GM18520 (cell line): ENCODE data around the gene FAM83D.

Experiments used
- ATAC-seq: cut with Tn5 transposase; IDR thresholded peaks from one replicate; pipeline ENCODE4 v1.9.1; 2021; ENCODE audit not compliant: unreplicated experiment

Gene FAM83D

GRCh38 chr20:38926142-38926933 is at the start of gene FAM83D:
FAM83D (plus strand) TSS chr20:38926417; CDS start chr20:38926443, 26 bp downstream.
- peak; percentile 85 for ATAC-seq

DNA sequence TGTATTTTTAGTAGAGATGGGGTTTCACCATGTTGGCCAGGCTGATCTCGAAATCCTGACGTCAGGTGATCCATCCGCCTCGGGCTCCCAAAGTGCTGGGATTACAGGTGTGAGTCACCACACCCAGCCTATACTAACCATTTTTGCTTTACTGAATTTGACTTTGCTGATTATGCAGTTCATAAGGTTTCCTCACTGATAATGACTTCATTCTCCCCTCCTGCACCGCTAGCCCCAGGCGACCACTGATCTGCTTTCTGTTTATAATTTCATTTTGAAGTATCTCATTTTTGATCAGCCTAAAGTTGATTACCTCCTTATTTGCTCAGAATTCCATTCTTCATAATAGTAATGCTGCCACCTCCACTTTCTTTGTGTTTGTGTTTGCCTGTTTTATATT is 48.7 kb upstream of the FAM83D start:
- ATAC-seq: no peak

- ATAC-seq: no peak
Observed at GRCh38 chr20:38878866-38879265, 47.4 kb upstream of the FAM83D start.

- no peak for ATAC-seq
Observed at GRCh38 chr20:38880952-38881735, 45.1 kb upstream of the FAM83D start.

GRCh38 chr20:38881806-38882440 is 44.3 kb upstream of the FAM83D start:
- no peak for ATAC-seq

GRCh38 chr20:38882600-38882999 is 43.6 kb upstream of the FAM83D start:
- no peak for ATAC-seq

GRCh38 chr20:38883081-38883980 is 42.9 kb upstream of the FAM83D start:
- no peak for ATAC-seq

DNA sequence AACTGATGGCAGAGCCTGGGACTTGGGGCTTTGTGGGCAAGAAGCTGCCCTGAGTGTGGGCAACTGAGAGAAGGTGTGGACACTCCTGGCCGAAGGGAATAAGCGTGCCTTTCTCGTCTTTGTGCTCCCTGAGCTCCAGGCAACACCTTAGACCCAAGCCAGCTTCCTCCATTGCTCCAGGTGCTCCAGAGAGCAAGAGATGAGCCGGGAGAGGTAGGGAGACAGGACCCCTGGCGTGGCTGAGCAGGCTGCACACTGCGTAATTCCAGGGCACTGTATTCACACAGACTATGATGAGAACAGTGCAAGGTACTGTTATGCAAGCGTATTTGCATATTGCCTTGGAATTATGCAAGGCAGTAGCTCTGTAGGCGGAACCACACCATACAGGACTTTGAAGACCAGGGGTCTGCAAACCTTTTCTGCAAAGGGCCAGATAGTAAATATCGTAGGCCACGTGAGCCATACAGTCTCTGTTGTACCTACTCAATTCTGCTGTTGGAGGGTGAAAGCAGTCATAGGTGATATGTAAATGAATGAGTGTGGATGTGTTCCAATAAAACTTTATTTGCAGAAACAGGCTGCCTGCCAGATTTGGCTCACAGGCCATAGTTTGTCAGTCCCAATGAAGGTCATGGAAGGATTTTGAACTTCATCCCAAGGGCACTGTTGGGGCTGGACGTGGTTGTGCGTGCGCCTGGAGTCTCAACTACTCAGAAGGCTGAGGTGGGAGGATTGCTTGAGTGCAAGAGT is 42.1 kb upstream of the FAM83D start:
- ATAC-seq: no peak

DNA sequence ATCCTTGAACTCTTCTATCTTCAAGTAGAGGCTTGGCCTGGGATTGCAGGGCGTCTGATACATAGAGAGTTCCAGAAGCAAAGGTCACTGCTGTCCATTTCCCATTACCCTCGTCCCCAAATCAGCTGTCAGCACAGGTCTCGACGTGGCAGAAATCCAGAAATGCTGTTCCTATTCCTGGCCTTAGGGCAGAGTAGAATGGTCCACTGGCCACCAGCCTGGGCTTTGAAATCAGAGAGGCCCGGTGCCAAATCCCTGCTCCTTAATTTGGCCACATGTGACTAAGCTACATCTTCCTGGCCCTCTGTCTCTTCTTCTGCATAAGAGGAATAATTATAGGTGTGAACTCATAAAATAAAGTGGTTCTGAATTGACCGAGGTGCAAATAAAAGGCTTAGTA is 40.9 kb upstream of the FAM83D start:
- ATAC-seq: no peak

DNA sequence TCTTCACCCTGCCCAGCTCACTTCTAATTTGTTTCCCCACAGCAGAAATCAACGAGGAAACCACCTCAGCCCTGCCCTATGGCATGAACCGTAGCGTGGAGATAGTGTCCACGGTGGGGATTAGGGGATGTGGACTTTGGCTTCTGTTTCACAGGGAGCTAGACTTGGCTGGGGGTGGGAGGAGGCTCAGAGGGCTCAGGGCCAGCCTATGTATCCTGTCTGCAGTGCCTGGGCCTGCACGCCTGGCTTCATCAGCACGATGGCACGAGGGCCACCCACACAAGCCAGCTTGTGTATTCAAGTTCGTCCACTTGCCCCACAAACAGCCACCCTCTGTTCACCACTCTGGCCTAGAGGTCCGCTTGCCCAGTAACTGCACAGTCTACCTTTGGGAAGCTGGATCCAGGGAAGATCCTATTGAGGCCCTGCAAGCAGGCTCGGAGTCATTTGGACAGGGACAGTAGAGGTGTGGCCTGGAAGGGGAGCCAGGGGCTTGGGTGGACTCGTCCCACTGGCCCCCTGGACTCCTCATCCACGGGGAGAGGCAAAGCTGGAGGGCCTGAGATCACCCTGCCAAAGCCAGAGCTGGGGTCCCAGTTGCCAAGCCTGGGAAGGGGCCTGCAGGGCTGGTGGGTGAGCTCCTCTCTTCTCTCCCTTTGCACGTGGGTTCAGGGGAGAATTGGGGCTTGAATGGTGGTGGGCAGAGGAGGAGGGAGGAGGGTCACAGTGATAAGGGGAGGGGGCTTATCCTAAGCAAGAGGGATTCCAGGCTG is 38.0 kb upstream of the FAM83D start:
- ATAC-seq: no peak

DNA sequence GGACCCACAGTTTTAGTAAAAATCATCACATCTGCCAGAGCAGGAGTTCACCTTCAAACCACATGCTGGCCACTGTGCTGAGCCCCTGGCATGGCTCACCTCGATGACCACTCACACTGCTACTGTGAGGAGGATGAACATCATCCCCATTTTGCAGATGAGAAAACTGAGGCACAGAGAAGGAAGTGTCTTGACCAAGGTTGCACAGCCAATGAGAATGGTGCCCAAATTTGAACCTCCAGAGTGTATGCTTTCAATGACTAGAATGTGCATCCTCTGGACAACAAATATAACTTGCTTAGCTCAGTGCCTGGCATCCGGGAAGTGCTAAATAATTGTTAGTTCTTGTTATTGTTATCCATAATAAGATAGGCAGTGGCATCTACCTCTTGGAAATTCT is 37.2 kb upstream of the FAM83D start:
- no peak for ATAC-seq

GRCh38 chr20:38889792-38890496 is 36.3 kb upstream of the FAM83D start:
- ATAC-seq: no peak

- ATAC-seq: no peak
Observed at GRCh38 chr20:38890497-38890818, 35.8 kb upstream of the FAM83D start.

GRCh38 chr20:38892091-38892981 is 33.9 kb upstream of the FAM83D start:
- peak; percentile 44 for ATAC-seq

- no peak for ATAC-seq
Observed at GRCh38 chr20:38893056-38893564, 33.1 kb upstream of the FAM83D start.

DNA sequence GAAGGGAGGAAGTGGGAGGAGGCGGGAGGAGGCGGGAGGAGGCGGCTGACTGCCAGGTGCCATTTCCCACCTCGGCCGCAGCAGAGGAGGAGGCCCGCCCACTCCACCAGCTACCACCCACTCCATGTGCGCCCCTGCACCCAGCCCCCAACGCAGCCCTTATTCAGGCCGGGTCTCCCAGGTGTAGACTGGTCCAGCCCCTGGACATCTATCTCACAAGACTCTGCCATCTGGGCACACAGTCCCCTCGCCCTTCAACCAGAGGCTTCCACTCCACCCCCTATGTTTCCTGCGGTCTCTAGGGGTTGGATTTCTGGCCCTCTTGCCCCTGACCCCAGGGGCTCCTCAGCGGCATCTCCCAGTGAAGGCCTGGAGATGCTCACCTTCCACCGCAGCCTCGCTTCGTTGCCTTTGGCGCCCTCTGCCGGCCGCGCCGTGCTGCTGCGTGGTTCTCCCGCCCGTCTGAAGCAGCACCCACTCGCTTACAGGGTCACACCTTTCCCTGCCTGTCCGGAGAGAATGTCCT is 32.6 kb upstream of the FAM83D start:
- ATAC-seq: no peak

DNA sequence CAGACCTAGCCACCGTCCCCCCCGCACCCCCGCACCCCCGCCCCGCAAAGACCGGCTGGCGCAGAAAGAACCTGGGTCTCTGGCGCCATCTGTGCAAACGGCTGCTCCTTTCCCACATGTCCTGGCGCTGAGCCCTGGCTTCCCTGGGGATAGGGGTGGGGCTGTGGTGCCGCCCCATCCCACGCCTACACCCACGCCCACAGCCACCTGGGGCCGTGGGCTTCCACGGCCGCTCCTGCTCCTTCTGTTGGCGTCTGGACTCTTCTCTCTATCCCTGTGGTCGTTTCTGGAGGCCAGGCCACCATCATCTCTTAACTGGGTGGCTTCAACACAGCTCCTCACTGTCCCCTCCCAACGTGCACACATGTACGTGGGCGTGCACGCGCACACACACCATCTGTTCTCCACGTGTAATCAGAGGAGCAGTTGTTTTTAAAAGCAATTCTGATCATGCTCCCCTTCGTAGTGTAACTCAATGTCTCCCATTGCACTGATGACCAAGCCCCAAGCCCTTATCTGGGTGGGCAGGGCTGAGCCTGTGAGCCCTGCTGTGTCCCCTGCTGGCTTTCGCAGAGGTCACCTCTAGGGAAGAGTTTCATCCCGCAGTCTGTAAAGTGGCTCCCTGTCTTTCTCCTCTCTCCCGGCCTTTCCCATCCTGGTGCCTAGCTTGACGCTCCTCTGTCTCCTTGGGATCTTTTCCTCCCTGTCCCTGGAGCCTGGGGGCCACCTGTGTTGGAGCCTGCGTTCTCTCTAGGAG is 31.9 kb upstream of the FAM83D start:
- no peak for ATAC-seq
